Fibroblast of skin of abdomen (primary cell): ENCODE data around the gene SPATA21.

Experiments used
- DNase-seq: peaks from one replicate; pipeline ENCODE4 v3.0.0-alpha.2; 2013

SPATA21 gene

DNA sequence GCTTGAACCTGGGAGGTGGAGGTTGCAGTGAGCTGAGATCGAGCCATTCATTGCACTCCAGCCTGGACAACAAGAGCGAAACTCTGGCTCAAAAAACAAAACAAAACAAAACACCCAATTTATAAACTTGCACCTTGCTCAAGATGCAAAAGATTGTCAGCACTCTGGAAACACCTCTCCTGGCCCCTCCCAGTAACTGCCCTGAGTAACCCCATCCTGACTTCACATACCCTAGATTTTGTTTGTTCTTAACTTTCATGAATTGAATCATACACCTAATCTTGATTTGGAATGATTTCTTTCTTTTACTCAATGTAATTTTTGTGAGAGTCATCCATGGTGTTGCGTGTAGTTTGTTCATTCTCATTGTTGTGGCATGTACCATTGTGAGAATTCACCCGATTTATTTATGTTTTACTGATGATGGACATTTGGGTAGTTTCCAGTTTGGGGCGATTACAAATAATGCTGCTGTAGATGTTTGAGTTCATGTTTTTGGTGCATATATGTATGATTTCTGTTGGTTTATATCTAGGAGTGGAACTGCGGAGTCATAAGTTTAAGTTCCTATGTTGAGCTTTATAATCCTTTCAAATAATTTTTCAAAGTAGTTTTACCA lies 13.7 kb upstream of the SPATA21 start:
- no peak for DNase-seq

- DNase-seq = no peak
These were observed 12.4 kb upstream of the SPATA21 start for GRCh38 chr1:16449666-16450065.

- no peak for DNase-seq
These were observed 11.8 kb upstream of the SPATA21 start for GRCh38 chr1:16449065-16449464.

GRCh38 chr1:16447641-16448040 lies 10.4 kb upstream of the SPATA21 start:
- no peak for DNase-seq

DNA sequence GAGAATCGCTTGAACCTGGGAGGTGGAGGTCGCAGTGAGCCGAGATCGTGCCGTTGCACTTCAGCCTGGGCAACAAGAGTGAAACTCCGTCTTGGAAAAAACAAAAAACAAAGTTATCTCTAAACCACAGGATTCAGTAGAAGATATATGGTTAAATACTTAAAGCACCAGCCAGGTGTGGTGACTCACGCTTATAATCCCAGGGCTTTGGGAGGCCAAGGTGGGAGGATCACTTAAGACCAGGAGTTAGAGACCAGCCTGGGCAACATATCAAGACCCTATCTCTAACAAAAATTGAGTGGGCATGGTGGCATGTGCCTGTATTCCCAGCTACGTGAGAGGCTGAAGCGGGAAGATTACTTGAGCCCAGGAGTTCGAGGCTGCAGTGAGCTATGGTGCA lies 8.9 kb upstream of the SPATA21 start:
- DNase-seq = no peak

DNA sequence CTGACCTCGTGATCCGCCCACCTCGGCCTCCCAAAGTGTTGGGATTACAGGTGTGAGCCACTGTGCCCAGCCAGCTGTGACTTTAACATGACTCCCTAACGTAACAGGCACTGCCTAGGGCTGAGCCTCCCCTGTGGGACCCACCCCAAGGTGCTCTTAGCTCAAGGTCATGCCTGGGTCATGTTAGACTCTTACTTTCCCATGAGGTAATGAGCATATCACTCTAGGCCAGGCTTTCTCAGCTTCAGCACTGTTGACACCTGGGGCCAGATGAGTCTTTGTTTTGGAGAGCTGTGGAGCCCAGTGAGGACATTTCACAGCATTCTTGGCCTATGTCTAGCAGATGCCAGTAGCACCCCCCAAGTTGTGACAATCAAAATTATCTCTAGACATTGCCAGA lies 7.8 kb upstream of the SPATA21 start:
- no peak for DNase-seq

GRCh38 chr1:16443975-16444770 lies 6.9 kb upstream of the SPATA21 start:
- DNase-seq = no peak

DNA sequence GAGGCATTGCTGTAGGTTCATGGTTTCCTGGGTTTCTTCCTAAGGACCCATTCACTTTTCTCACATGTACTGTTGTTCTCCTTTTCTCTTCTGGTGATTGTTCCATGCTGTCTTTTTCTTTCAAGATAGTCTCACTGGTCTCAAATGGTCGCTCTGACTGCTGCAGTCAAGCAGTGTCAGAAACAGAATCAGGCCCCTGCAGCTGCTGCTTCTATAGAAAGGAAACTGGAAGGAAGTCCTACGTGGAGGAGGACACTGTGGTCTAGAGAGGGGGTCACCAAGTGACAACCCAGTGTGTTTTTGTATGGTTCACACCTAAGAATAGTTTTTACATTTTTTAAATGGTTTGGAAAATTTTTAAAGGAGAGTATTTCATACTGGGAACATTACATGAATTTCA lies 5.7 kb upstream of the SPATA21 start:
- DNase-seq = no peak

DNA sequence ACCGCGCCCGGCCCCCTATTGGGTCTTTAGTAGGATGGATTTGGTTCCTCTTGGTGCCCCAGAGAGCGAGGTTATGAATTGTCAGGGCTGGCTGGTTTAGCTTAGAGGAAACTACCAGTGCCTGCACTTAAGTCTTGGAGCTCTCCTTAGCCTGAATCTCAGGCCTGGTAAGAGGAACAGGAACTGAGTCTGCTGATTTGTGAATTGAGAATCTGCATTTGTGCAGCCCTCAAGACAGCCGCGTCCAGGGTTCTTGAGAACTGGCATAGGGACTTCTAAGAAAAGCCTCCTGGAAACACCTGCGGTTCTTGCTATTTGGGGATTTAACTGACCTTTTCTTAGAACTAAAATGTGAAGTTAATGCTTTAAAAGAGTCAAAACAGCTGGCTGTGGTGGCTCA lies 5.0 kb upstream of the SPATA21 start:
- DNase-seq = no peak

- no peak for DNase-seq
These were observed 4.0 kb upstream of the SPATA21 start for GRCh38 chr1:16441282-16441665.

- DNase-seq = peak; percentile 90
These were observed 3.5 kb upstream of the SPATA21 start, which contains the start of gene NECAP2 for GRCh38 chr1:16440470-16441281. Gene NECAP2, plus strand, starts transcription at chr1:16440724. Its CDS starts 38 bp downstream, at chr1:16440762.

GRCh38 chr1:16440131-16440469 lies 2.9 kb upstream of the SPATA21 start:
- no peak for DNase-seq

- no peak for DNase-seq
These were observed 1.7 kb upstream of the SPATA21 start for GRCh38 chr1:16438924-16439323.

- no peak for DNase-seq
These were observed 1.3 kb upstream of the SPATA21 start for GRCh38 chr1:16438516-16438915.

DNA sequence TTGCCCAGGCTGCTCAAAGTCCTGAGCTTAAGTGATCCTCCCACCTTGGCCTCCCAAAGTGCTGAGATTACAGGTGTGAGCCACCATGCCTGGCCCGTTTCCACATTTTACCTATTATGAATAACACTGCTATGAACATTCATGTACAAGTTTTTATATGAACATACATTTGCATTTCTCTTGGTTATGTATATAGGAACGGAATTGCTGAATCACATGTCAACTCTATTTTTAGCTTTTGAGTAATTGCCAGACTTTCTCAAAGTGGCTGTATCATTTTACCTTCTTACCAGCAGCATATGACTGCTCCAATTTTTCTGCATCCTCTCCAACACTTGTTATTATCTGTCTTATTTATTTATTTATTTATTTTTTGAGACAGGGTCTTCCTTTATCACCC lies 2.7 kb downstream of the SPATA21 start:
- DNase-seq = peak; percentile 36

DNA sequence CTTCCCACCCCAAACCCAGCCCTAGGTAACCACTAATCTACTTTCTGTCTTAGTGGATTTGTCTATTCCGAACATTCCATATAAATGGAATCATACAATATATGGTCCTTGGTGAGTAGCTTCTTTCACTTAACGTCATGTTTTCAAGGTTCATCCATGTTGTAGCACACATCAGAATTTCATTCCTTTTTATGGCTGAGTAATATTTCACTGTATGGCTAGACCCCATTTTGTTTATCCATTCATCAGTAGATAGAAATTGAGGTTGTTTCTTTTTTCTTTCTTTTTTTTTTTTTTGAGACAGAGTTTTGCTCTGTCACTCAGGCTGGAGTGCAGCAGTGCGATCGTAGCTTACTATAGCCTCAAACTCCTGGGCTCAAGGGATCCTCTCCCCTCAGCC lies 3.2 kb downstream of the SPATA21 start:
- DNase-seq = no peak

GRCh38 chr1:16433030-16433429 lies 4.2 kb downstream of the SPATA21 start:
- no peak for DNase-seq

DNA sequence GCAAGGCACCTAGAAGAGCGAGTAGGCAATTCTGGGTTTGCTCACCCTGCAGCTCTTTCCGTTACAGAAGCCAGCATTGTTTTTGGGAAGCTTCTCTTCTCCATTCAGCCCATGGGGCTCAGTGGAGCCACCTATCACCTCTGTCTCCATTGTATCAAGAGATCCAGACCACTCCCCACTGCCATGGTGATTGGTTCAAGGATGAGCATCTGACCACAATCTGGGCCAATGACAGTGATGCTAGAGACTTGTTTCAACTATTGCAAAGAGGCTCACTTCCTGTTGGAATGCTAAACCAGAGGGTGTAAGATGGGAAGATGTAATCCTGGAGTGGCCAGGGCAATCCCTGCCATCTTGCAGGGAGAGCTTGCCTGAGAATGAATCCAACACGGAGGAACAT lies 6.6 kb downstream of the SPATA21 start:
- no peak for DNase-seq

DNA sequence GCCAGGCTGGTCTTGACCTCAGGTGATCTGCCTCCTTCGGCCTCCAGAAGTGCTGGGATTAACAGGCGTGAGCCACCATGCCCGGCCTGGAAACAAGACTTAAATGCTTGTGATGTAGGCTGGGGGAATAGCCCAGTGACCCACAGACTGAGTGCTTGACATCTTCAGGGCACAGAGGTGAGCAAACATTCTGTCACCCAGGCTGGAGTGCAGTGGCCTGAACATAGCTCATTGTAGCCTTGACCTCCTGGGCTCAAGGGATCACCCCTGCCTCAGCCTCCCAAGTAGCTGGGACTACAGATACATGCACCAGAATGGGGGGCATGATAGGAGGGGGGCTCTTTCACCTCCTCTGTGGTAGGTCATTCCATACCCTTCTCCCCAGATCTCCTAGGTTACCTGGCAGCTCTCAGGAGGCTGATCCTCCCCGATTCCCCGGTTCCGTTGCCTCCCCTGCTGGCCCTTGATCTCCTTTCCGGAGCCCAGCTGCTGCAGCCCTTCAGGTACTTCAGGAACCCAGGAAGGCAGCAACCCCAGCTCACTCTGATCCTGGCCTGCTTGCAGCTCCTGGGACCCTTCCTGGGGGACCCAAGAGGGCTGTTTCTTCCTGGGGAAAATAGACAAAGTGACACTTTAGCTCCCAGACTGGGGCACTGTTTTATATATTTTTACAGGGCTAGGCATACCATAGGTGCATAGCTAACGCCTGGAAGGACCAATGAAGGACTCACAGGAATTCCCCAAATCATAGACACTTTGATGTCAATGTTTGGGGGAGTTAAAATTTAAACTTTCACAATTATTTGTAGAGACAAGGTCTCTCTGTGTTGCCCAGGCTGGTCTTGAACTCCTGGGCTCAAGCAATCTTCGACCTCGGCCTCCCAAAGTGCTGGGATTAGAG lies 11.8 kb downstream of the SPATA21 start:
- DNase-seq = no peak

DNA sequence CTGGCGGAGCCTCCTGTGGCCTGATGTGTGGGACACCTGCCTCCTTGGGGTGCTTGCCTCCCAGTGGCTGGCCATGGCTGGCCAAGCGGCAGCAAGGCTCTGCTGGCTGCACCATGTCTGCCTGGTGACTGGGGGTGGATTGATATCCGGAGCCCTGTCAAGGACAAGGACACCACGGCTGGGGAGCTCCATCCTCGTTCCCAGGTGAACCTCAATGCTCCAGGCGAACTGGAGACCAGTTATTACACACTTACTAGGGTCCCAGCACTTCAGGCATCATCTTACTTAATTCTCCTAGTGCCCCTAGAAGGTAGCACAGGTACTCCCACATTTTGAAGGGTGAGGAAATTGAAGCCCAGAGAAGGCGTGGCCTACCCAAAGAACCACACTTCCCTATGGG lies 15.2 kb downstream of the SPATA21 start:
- no peak for DNase-seq

- no peak for DNase-seq
These were observed 16.0 kb downstream of the SPATA21 start for GRCh38 chr1:16421201-16421600.

- no peak for DNase-seq
These were observed 16.7 kb downstream of the SPATA21 start for GRCh38 chr1:16420424-16421118.
